ENCODE measurements around the gene VMO1.

Gene VMO1

DNA sequence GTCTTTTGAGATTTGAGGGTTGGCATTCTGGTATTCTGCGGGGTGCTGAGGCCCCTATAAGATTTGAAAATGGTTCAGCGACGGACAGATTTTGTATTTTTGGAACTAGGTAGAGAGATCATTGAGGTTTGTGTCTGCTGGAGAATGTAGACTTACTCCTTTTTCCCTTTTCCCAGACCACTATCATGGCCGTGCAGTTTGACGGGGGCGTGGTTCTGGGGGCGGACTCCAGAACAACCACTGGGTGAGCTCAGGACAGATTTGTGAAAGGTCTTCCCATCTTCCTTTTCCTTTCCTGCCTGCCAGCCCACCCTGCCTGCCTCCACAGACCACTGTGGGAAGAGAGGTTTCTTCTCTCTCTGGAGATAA, 10.4 kb upstream of the VMO1 start:
- no peak for DNase-seq (ENCODE audit: low read depth)

DNA sequence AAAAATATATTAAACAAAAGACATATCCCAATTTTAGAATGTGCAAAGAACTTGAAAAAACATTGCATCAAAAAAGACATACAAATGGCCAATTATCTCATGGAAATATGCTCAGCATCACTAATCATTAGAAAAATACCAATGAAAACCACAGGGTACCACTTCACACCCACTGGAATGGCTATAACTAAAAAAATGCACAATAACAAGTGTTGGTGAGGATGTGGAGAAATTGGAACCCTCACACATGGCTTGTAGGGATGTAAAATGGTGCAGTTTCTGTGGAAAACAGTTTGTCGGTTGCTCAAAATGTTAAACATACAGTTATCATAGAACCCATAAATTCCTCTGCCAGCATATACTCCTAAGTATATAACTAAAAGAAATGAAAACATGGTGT, 9.0 kb upstream of the VMO1 start:
- DNase-seq (ENCODE audit: low read depth), result no peak

DNA sequence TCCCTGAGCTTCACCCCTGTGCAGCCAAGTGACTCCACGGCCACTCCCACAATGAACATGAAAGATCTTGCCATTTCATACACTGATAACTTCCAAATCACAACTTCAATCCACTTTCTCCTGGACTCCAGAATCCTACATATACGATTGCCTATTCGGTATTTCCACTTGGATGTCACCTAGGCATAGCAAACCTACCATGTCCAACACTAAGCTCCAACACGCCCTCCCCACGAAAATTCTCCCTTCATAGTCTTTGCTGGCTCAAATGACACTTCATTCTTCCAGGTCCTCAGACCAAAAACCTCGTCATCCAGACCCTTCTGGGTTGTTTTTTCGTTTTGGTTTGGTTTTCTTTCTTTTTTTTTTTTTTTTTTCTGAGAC, 4.5 kb upstream of the VMO1 start:
- no peak for DNase-seq (ENCODE audit: low read depth)

DNA sequence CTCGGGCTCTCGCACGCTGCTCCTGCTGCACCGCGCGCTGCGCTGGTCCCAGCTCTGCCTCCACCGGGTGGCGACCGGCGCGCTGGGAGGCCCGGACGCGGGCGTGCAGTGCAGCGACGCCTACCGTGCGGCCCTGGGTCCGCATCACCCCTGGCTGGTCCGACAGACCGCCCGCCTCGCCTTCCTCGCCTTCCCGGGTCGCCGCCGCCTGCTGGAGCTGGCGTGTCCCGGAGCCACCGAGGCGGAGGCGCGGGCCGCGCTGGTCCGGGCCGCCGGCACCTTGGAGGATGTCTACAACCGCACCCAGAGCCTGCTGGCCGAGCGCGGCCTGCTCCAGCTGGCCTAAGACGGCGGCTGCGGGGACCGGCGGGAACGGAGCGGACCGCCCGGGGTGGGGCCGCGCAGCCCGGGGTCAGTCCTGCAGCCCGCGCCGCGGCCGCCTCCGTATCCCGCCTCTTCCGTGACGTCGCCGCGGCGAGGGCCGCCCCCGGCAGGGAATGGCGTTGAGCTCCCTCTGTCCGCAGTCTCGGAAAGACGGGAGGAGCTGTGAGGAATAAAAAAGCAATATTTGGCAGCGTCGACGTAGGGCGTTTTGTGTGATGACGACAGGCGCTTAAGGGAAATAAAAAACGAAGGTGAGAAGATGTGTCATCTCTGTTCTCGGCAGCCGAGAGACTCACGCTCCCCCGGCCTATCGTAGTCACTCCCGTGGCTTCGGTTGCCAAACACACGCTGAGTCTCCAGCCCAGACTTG, 4.0 kb upstream of the VMO1 start:
- DNase-seq (ENCODE audit: low read depth), result peak; percentile 69

DNA sequence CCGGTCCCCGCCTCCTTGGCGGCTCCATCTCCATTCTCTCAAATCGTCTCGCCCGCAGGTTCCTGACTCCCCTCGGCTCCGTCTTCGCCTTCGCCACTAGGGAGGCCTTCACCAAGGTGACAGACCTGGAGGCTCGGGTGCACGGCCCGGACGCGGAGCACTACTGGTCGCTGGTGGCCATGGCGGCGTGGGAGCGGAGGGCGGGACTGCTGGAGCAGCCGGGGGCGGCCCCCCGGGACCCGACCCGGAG, 3.5 kb upstream of the VMO1 start:
- DNase-seq (ENCODE audit: low read depth), result no peak

DNA sequence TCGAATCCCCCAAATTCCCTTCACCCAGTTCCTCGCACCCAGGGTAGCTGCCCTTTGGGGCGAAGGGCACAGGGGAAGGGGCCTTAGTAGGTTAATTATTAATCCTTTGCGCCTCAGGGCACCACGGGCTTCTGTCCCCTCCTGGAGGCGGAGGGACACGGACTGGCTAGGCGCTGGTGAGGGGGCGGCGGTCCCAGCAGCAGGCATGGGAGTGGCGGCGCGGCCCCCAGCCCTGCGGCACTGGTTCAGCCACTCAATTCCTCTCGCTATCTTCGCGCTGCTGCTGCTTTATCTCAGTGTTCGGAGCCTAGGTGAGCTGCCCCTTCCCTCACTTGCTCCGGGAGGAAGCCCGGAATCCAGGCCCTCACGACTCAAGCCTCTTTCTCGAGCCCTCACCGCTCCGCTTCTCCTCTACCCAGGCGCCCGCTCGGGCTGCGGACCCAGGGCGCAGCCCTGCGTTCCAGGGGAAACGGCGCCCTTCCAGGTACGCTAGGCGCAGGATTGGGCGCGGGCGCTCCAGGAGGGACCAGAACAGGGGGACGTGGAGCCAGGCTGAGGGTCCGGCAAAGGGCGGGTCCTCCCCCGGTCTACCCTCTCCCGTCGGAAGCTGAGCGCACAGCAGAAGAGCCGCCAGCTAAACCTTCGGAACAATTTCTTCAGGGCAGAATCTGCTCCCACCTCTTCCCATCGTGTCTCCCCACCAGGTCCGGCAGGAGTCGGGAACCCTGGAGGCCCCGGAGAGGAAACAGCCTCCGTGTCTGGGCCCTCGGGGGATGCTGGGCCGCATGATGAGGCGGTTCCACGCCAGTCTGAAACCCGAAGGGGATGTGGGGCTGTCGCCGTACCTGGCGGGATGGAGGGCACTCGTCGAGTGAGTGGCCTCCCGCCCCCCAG, 2.9 kb upstream of the VMO1 start, which contains the start of gene GLTPD2:
TSS of gene GLTPD2 (plus strand) at position 158 of the 894 bp plus-strand sequence. CDS start at position 206, 48 bp downstream.
- DNase-seq (ENCODE audit: low read depth), result no peak

DNA sequence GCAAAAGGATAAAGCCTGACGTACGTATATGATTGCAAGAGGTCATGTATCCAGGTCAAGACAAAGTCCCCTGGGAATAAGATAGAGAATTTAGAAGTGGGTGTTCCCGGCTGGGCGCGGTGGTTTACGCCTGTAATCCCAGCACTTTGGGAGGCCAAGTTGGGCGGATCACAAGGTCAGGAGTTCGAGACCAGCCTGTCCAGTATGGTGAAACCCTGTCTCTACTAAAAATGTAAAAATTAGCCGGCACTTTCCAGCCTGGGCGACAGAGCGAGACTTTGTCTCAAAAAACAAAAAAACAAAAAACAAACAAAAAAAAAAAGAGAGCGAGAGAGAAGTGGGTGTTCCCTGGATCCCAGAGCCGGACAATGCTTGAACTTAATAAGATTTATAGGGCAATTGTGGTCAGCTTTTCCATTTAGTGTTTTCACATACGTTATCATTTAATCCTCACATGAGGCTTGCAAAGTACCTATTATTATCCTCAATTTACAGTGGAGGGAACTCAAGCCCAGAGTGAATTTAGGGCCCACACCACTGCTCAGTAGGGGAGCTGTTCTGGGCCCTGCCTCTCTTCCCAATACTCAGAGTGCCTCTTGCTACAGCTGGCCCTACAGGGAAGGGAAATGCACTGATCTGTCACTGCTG, 2.1 kb upstream of the VMO1 start:
- no peak for DNase-seq (ENCODE audit: low read depth)

DNA sequence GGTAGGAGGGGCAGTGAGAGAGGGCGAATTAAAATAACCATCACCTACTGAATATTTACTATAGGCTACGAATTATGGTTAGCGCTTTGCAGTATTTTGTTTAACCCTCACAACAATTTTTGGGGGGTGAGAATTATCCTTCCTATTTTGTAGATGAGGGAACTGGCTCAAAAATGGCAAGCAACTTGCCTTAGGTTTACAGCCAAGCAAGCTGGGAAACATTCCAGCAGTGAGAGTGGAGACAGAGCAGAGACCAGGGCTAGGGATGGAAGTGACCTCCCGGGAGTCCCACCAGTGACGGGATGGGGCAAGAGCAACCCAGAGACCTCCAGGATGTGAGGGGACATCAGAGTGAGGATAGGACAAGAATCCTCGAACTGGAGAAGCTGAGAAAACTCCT, 352 bp upstream of the VMO1 start:
- DNase-seq (ENCODE audit: low read depth), result no peak

DNA sequence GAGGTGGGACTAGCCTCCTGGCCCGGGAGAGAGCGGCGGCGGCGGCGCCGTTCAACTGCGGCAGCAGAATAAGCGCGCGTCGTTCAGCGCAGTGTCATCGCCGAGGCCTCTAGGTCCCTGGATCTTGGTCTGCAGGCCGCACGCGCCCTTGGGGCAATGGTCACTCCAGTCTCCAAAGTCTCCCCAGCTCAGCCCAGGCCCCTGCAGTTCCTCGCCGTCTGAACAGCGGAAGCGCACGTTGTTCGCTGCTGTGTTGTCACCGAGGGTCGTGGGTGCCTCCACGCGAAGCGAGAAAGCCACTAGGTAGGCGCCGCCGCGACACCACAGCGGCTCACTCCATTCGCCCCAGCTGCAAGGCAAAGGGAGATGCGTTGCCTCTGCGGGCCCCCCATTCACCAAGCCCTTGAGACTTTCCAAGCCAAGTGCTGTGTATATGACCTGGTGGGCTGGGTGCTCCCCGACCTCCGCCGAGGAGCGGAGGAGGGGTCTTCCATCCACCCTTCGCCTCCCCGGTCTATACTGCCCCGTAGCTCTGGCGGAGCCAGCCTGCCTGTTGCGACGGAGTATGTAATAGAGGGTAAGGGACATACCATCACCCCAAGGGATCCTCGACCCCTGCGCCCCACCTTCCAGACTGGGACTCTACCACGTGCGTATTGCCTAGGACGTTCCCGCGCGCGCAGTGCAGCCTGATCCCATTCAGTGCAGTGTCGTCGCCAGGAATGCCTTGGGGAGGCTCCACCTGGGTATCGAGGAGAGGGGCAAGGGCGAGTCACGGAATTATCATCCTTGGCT, 656 bp downstream of the VMO1 start:
- no peak for DNase-seq (ENCODE audit: low read depth)

DNA sequence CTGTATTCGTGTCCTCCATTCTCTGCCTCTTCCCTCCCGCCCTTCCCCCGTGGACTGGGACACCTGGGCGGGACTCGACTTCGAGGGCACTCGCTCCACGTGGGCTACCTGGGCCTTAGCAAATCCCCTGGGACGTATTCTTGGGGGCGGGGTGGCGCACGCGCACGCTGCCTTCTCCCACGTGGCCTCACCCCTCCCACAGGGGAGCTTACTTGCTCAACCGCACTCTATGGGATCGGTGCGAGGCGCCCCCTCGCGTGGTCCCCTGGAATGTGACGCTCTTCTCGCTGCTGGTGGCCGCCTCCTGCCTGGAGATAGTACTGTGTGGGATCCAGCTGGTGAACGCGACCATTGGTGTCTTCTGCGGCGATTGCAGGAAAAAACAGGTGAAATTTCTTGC, 3.5 kb downstream of the VMO1 start:
- no peak for DNase-seq (ENCODE audit: low read depth)

DNA sequence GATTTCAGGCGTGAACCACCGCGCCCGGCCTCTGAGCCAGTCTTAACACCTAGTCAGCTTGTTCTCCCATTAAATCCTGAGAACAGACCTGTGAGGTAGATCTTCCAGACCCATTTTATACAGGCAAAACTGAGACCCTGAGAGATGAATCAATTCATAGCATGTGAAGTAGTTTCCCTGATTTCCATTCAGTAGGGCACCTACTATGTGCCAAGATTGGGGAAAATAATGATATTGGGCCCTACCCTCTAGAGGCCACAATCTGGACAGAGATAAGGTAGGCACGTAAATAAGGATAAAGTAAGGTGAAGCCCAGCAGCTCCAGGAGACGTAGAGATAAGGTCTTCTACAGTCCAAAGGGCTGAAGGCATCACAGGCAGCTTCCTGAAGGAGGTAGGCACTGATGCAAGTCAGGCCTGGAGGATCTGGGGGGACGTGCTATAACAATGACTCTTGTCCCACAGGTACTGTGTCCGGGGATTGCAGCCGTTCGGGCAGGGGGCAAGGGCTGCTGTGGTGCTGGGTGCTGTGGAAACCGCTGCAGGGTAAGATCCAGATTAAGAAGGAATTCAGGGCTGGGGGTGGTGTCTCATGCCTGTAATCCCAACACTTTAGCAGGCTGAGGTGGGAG, 5.7 kb downstream of the VMO1 start:
- DNase-seq (ENCODE audit: low read depth), result no peak

DNA sequence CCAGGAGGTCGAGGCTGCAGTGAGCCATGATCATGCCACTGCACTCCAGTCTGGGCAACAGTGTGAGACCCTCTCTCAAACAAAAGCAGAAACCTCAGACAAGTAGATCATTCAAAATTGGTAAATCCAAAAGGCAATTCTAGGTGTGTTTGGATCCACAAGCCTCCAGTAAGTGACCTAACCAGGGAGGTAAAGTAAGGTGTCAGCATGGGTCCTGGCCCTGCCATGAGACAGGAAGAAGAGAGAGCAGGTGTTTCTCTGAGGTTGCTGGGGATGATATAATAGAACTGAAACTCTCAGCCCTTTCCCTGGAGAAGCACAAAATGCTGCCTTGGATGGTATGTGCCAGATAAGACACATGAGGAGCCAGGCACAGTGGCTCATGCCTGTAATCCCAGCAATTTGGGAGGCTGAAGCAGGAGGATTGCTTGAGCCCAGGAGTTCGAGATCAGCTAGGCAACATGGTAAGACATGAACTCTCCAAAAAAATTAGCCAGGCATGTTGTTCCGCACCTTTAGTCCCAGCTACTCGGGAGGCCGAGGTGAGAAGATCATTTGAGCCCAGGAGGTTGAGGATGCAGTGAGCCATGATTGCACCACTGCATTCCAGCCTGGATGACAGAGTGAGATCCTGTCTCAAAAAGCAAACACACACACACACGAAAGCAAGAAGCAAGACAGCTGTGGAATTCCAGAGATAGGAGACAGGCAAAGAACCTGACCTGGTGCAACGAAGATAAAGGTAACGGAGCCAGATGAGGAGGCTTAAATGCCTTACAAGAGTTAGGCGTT, 8.0 kb downstream of the VMO1 start:
- DNase-seq (ENCODE audit: low read depth), result no peak

DNA sequence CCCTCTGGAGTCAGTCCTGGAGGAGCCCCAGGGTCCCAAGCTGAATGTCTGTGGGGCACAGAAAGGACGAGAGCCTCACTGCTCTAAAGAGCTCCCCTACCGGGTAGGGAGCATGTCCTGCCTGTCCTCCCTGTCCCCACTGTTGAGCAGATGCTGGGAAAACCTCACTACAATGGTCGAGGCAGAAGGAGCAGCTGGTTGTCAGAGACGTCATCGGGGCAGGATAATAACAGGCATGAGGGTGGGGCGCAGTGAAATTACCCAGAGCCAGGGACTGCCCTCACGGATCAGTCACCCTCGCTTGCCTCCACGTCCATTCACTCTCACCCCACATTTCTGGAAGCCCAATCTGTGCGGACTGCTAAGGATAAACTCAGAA, 13.9 kb downstream of the VMO1 start:
- no peak for DNase-seq (ENCODE audit: low read depth)

DNA sequence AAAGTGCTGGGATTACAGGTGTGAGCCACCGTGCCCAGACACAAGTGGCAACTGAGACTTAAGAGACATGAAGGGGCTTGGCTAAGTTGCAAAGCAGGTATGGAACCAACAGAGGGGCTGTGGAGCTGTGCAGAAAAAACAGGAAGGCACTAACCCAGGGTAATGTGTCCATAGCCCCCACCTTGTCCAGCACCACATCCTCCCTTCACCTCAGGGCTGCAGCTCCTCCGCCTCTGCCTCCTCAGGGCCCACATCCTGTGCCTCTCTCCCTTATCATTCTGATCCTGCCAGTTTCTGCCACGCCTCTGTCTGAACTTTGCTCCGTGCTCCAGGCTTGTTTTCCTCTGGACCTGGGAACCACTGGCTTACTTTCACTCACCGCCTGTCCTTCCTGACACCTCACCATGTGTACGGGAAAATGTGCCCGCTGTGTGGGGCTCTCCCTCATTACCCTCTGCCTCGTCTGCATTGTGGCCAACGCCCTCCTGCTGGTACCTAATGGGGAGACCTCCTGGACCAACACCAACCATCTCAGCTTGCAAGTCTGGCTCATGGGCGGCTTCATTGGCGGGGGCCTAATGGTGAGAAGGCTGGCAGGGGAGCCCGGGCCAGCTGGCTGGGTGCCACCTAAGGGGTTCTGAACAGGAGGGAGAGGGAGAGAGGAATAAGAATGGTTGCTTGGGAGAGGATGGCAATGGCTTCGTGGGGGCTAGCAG, 14.5 kb downstream of the VMO1 start, which contains the start of gene TM4SF5:
TSS of gene TM4SF5 (plus strand) at position 368 of the 716 bp plus-strand sequence. CDS start at position 405, 37 bp downstream.
- DNase-seq (ENCODE audit: low read depth), result no peak

DNA sequence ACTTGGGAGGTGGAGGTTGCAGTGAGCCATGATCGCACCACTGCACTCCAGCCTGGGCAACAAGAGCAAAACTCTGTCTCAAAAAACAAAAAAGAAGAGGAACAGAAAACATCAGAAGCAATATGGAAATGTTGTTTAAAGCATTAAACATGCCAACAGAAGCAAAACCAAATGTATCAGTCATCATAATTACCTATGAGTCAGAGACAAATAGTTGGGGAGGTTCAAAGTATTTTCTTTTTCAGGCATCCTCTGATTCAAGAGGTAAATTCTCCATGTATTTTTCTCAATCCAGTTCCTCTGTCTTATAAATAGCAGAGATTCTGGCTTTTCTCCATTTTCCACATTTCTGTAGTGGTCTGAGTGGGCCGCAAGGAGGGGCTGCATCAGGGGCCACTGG, 16.5 kb downstream of the VMO1 start:
- no peak for DNase-seq (ENCODE audit: low read depth)

DNA sequence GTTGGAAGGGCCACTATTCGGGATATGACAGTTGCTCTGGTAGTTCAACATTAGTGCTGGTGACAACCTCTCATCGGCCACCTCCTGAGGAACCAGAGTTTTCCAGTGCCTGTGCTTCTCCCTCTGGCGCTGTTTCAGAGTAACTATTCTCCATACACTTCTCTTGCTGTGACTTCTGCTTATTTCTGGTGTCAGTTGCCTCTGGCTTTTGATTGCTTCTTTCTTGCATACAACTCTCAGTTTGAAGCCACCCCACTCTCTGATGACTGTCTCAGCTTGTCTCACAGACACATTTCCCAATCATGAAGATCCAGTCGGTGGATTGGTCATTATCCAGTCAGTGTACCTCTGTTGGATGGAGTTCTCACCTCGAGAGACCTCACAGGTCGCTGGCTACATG, 17.9 kb downstream of the VMO1 start:
- DNase-seq (ENCODE audit: low read depth), result no peak

DNA sequence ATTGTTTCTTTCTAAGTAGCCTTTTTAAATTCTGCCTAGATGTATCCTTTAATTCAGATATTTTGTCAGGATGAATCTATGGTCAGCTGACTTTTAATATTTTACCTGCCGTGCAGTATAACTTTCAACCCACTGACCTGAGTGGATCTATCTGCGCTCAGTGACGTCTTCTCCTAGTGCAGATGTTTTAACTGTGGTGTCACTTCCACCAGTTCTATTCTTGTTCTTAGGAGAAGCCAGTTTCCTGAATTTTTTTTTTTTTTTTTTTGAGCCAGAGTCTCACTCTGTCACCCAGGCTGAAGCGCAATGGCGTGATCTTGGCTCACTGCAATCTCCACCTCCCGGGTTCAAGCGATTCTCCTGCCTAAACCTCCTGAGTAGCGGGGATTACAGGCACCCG, 19.4 kb downstream of the VMO1 start:
- DNase-seq (ENCODE audit: low read depth), result no peak

DNA sequence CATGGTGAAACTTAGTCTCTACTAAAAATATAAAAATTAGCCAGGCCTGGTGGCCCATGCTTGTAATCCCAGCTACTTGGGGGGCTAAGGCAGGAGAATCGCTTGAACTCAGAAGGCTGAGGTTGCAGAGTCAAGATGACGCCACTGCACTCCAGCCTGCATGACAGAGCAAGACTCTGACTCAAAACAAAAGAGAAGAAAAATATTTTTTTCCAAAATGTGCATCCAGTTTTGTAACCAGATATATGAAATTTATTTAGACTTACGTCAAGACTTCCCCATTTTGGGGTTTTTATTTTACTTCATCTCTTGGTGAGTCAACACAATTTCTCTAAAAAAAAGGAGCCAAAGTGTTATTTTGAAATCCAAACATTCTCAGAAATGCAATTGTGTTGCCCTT, 20.0 kb downstream of the VMO1 start:
- no peak for DNase-seq (ENCODE audit: low read depth)

DNA sequence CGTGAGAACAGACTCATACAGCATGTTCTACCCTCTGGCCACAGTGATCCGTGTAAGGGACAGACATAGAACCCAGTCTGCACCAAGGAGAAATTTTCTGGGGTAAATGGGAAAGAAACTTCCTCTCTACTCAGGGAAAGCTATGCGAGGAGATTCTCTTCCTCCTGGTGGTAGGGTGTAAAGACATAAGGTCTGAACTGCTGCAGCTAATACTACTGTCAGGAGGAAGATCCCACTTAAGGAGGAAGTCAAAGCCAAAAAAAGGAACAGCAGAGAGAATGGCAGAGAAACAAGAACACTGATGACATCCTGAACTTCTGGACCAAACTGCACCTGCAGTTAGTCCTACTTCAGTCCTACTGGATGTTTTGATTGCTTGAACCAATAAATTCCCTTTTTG, 21.6 kb downstream of the VMO1 start:
- DNase-seq (ENCODE audit: low read depth), result no peak

DNA sequence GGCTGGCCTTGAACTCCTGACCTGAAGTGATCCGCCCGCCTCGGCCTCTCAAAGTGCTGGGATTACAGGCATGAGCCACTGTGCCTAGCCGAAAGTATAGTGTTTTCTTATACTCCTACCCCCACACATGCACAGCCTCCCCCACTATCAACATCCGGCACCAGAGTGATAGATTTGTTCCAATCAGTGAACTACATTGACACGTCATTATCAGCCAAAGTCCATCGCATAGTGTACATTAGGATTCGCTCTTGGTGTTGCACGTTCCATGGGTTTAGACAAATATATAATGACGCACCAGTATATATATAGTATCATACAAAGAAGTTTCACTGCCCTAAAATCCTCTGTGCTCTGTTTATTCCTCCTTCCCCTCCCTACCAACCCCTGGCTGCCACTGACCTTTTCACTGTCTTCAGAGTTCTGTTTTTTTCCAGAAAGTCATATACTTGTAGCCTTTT, 26.4 kb downstream of the VMO1 start:
- no peak for DNase-seq (ENCODE audit: low read depth)
